ENCODE results near the gene SLC14A1. TPM values are rescaled to one million over a fixed set of nuclear protein-coding genes. Genes with fewer than 3 reads are reported as not detected.

Gene SLC14A1
- total and polyA plus RNA-seq, 2 experiments from 2014 or later = not detected

- no peaks in the 10 kb centered on the region for H3K9me3 ChIP-seq (ENCODE audit: low read depth)
- no peak for DNase-seq (ENCODE audit: low read depth in 1 of 2, low spot score in 1 of 2)
- no peak overlapping the region for H3K4me3 ChIP-seq
- TF ChIP-seq CTCF (IDR thresholded peaks at IDR 0.05; ENCODE audit: low read depth, low read length) = no peak
- H3K36me3 ChIP-seq = no peaks in the 10 kb centered on the region
- no peaks in the 10 kb centered on the region for H3K4me1 ChIP-seq (ENCODE audit: low read depth)
- H3K27ac ChIP-seq = no peak overlapping the region
- no peaks in the 10 kb centered on the region for H3K27me3 ChIP-seq
These were observed 15.2 kb upstream of the SLC14A1 start for GRCh38 chr18:45708831-45709230.

GRCh38 chr18:45712061-45712460, 11.9 kb upstream of the SLC14A1 start:
- no peaks in the 10 kb centered on the region for H3K27me3 ChIP-seq
- no peak overlapping the region for H3K27ac ChIP-seq
- TF ChIP-seq CTCF (IDR thresholded peaks at IDR 0.05; ENCODE audit: low read depth, low read length) = no peak
- H3K9me3 ChIP-seq (ENCODE audit: low read depth) = no peaks in the 10 kb centered on the region
- DNase-seq (ENCODE audit: low read depth in 1 of 2, low spot score in 1 of 2) = no peak
- no peaks in the 10 kb centered on the region for H3K36me3 ChIP-seq
- no peak overlapping the region for H3K4me3 ChIP-seq
- H3K4me1 ChIP-seq (ENCODE audit: low read depth) = no peaks in the 10 kb centered on the region

GRCh38 chr18:45713239-45713638, 10.7 kb upstream of the SLC14A1 start:
- no peaks in the 10 kb centered on the region for H3K4me1 ChIP-seq (ENCODE audit: low read depth)
- TF ChIP-seq CTCF (IDR thresholded peaks at IDR 0.05; ENCODE audit: low read depth, low read length) = no peak
- no peaks in the 10 kb centered on the region for H3K36me3 ChIP-seq
- DNase-seq (ENCODE audit: low read depth in 1 of 2, low spot score in 1 of 2) = no peak
- no peak overlapping the region for H3K27ac ChIP-seq
- H3K9me3 ChIP-seq (ENCODE audit: low read depth) = no peaks in the 10 kb centered on the region
- no peak overlapping the region for H3K4me3 ChIP-seq
- no peaks in the 10 kb centered on the region for H3K27me3 ChIP-seq

- no peak for DNase-seq (ENCODE audit: low read depth in 1 of 2, low spot score in 1 of 2)
- no peak for TF ChIP-seq CTCF (IDR thresholded peaks at IDR 0.05; ENCODE audit: low read depth, low read length)
- Histone ChIP-seq H3K4me1 (ENCODE audit: low read depth) (no peaks in the 10 kb centered on the region), H3K27me3 (no peaks in the 10 kb centered on the region), H3K27ac (no peak overlapping the region), H3K36me3 (no peaks in the 10 kb centered on the region), H3K9me3 (ENCODE audit: low read depth) (no peaks in the 10 kb centered on the region), H3K4me3 (no peak overlapping the region)
These were observed 8.7 kb upstream of the SLC14A1 start for GRCh38 chr18:45715212-45715780.

- H3K27me3 ChIP-seq = peaks cover 15% of the 10 kb centered on the region
- no peaks in the 10 kb centered on the region for H3K9me3 ChIP-seq (ENCODE audit: low read depth)
- no peaks in the 10 kb centered on the region for H3K4me1 ChIP-seq (ENCODE audit: low read depth)
- H3K36me3 ChIP-seq = no peaks in the 10 kb centered on the region
- no peak for DNase-seq (ENCODE audit: low read depth in 1 of 2, low spot score in 1 of 2)
- H3K4me3 ChIP-seq = no peak overlapping the region
- no peak overlapping the region for H3K27ac ChIP-seq
- no peak for TF ChIP-seq CTCF (IDR thresholded peaks at IDR 0.05; ENCODE audit: low read depth, low read length)
These were observed 4.9 kb upstream of the SLC14A1 start for GRCh38 chr18:45719106-45719505.

Data from cardiac muscle cell (in vitro differentiated cells and primary cell).